DMS 273 (cell line): ENCODE results near the gene RALB.
"Not testable (repeated sequence)": the region's sequence is repeated elsewhere in the genome, so short reads cannot be mapped to it uniquely, and the experiment has no call there.

Source experiments
- DNase-seq: peaks from one replicate; lab custom pipeline; 2025; ENCODE audit not compliant: unreplicated experiment; lab: John Stamatoyannopoulos, UW

RALB gene

GRCh38 chr2:120224735-120225548 lies 27.7 kb upstream of the RALB start:
- peak; percentile 22 for DNase-seq

DNA sequence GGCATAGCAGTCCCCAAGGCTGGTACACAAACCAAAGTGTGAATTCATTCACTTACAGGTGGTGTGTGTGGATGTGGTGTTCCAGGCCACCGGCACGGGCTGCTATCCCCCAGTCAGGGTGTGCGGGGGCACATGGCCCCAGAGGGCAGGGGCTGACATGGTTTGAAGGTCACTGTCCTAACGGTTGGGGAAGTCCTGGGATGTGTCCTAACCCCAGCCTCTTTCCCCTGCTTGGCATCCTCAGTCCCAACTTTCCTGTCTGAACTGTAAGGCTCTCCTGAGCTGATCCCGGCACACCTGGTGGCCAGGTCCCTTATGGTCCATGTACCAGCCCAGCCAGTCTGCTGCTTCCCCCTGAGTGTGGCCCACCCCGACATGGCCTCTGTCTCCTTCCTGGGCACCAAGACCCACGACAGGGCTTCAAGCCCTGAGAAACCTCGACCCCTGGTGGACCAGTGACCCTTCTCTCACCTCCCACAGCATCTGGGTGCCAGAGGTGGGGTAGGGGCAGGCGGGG lies 27.0 kb upstream of the RALB start:
- no peak for DNase-seq

DNA sequence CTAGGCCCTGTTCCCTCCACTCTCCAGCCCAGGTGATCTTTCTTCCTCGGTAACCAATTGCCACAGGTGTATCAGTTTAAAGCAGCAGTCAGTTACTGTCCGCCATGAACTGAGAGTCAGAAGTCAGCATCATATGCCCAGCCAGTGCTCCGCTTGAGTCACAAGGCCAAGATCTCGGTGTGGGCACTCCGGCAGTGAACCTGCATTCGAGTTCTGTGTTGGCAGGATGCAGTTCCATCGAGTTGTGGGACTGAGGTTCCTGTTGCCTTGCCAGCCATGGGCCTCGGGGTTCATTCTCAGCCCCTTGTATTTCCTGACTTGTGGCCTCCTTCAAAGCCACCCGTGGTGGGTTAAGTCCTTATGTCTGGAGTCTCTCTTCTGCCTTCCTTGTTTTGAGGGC lies 26.3 kb upstream of the RALB start:
- no peak for DNase-seq

DNA sequence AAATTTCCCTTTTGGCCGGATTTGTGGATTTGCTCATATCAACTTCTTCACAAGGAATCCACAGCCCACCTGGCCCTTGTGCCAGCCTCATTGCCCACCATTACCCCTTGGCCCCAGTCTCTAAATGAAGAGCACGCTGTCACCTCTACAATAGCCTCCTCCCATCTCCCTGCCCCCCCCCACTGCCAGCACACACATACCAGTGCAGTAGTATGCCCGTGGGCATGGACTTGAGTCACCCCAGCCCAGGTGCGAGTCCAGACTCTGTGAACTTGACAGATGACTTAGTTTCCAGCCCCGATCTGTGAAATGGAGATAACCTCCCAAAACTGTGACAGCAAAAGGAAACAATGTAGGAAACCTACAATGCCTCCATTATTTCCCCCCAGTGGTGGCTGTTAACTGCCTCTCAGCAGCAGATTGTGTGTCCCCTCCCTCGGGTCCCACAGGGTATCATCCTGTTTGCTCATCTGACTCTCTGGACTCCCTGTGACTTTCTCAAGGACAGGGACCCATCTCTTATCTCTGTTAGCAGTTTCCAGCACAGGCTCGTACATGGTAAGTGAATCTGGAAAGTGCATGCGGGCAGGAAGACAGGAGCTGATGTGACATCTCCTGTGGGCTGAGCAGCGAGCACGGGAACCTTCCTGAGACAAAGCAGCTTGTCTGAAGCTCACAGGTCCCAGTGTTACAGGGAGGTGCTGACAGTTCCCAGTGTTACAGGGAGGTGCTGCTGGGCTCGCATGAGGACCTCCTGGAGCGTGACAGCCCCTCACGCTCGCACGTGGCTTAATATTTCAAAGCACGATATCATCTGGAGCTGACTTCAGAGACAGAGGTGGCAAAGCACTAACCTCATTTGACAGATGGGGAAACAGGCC lies 25.3 kb upstream of the RALB start:
- peak; percentile 21 for DNase-seq

DNA sequence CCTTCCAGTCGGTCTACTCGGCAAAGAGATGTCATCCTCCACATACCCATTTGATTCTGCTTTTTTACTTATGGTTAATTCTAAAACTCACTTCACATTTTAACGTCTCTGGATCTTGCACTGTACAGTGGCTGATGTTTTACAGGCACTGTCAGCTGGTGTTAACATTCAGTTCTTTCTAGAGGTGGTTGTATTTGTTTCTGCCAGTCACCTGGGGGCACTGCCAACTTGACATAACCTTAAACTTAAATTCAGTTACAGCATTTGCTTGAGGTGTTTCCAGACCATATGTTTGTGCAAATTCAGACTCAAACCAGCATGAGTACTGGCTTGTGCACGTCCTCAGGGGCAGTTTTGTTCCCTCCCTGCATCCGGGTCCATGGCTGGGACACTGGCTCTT lies 24.1 kb upstream of the RALB start:
- DNase-seq = peak; percentile 60

- no peak for DNase-seq
Measured at GRCh38 chr2:120229341-120229740, 23.3 kb upstream of the RALB start.

DNA sequence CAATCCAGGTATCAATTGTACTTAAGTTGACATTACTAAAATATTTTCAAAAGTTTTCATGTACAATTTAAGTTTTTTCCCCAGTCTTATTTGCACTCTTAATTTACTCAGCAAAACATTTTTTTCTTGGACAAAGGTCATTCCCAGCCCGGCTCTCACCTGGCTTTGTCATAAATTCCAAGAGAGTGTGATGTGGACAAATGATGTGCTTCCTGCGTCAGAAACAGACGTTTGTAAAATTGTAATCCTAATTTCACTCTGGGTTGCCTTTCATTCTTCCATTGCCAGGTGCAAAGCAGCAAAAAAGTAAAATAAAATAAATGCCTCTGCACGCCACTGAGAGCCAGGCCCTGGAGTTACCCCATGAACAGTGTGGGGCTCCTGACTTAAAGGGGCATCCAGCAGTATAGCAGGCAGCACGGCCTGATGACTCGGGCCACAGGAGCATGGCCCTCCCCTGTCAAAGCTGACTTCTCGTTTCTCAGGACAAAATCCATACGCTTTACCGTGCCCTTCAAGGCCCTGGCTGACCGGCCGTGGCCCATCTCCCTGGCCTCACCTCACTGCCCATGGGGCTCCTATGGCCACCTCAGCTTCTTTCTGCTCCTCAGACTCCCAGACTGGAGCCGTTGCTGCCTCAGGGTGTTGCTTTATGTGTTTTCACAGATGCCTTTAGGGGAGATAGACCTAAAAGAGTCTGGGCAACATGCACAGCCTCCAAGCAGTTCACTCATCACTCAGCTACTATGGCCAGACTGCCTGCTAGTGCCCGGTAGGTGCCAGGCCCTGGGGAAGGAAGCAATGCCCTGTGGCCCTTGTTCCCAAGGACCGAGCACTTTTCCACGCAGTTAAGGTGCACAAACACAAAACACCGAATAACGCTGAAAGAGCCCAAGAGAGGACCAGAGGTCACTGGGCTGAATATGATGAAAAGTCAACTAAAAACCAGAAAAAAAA lies 21.9 kb upstream of the RALB start:
- no peak for DNase-seq

- DNase-seq = no peak
Measured at GRCh38 chr2:120231564-120231973, 21.1 kb upstream of the RALB start.

- DNase-seq = no peak
Measured at GRCh38 chr2:120231974-120232635, 20.5 kb upstream of the RALB start.

DNA sequence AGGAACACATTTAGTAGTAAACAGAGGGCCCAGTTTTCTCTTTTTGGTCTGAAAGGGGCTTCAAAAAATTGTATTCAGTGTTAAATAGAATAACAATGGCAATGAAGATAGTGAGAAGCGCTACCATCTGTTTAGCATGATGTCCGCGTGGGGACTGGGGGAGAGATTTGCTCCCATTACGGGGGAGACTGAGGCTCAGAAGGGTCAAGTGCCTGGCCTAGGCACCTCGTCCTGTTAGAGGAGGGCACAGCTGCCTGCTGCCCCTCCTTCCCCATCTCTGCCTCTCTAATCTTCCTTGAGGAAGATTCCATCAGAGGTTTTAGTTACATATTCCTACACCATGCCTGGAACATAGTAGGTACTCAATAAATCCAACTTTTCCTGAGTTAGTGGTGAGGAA lies 19.4 kb upstream of the RALB start:
- DNase-seq = no peak

DNA sequence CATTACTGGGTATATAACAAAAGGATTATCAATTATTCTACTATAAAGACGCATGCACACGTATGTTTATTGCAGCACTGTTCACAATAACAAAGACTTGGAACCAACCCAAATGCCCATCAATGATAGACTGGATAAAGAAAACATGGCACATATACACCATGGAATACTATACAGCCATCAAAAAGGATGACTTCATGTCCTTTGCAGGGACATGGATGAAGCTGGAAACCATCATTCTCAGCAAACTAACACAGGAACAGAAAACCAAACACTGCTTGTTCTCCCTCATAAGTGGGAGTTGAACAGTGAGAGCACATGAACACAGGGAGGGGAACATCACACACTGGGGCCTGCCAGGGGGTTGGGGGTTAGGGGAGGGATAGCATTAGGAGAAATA lies 17.5 kb upstream of the RALB start:
- not testable (repeated sequence) for DNase-seq

- DNase-seq = no peak
Measured at GRCh38 chr2:120235681-120236080, 17.0 kb upstream of the RALB start.

GRCh38 chr2:120236316-120236715 lies 16.3 kb upstream of the RALB start:
- DNase-seq = peak; percentile 45

DNA sequence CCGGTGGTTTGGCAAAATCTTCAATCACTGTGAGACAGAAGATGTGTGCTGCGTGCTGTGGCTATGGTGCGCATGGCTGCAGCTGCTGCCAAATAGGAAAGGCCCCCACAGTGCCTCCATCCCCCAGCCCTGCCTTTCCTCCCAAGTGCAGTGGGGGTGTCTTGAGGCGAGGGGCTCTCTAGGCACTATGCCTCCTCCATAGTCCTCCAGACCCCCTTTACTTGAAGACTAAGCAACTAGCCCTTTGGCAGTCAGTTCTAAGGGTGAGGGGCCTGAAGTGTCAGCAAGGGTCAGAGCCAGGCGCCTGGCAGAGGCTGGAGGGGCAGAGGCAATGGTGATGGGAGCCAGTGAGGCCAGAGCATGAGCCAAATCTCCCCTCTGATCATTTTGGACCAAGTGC lies 15.9 kb upstream of the RALB start:
- DNase-seq = no peak

DNA sequence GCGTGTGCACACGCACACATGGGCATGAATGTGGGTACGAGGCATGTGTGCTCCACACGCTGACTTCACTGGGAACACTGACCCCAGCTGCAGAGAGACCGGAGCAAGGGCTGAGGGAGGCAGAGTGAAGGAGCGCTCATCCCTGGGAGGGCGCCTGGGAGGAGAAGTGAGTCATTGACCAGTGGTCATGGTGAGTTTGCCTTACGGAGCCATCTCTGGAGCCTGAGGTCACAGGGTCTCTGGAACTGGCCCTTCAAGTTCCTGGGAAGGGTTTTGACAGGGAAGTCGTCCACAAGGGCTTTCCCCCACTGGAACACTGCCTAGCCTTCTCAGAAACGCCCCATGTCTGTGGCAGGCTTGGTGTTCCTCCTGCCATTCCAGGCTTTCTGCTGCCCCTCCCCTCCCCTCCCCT lies 15.2 kb upstream of the RALB start:
- DNase-seq = no peak

DNA sequence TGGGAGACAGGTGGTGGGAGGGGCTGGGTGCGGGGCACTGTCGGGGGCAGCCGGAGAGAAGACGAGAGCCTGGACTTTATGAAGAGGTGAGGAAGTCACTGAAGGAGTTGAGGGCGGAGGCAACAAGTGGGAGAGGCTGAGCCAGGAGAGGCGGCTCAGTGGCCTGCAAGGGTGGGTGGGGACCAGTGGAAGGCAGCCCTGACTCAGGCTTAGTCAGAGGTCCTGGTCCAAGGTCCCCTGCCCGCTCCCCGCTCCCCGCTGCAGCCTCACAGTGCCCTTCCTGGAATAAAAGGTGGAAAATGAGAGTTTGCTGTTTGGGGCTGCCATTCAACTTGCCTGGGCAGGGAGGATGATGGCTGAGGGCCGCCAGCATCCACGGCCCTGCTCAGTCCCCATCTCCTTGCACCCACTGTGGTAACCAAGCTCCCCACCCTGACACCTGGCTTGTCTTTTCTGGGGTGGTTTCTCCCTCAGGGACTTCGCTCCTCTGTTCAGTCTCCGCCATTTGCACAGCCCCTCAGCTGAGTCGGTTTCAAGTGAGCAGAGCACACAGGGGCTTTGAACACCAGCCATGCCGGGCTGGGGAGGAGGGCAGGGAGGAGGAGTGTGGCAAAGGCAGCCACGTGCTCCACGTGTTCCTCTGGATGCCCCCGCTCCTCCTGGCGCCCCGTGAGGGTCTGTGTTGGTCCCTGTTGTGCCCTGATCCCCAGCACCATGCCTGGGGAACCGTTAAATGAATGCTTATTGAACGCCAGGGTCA lies 13.7 kb upstream of the RALB start:
- DNase-seq = no peak

GRCh38 chr2:120239488-120240287 lies 13.0 kb upstream of the RALB start:
- DNase-seq = no peak

GRCh38 chr2:120240901-120241429 lies 11.7 kb upstream of the RALB start:
- no peak for DNase-seq
